Activated CD4-positive, alpha-beta T cell treated with anti-CD3 and anti-CD28 coated beads, Interleukin-2, amount 50 U/mL, for 4 hours (primary cell): Measurements from ENCODE around the gene WNT11.
A peak's percentile ranks its signal among the peaks of the same experiment; 100 is the strongest.

ENCODE experiments used
- DNase-seq, 2 experiments: peaks; one replicate each; pipeline ENCODE4 v3.0.0-alpha.2; 2020

WNT11 gene

DNA sequence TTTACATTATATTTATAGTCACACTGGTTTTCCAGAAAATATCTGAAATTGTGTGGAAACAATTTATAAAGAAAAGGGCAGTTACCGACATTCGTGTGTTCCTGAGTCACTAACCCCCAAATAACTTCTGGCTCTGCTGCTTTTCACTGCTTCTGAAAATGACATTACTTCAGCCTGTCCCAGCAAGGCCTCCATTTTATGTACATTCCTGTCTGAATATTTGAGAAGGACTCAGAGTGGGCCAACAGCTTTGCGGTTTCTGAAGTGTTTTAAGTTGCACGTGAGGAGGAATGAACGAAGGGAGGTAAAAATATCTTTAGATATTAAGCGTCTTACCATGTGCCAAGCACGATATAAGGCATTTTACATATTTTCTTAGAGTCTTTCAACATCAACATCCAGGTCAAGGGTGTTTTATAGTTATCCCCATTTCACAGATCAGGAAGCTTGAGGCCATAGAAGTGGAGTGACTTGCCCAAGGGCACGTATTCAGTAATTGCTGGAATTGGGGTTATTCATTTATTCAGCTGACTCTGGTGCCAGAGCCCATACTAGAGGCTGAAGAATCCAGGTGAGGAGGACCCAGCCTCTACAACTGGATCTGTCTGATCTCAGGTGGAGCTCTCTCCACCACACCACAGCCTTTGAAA, 30.8 kb upstream of the WNT11 start:
- no peak for DNase-seq

DNA sequence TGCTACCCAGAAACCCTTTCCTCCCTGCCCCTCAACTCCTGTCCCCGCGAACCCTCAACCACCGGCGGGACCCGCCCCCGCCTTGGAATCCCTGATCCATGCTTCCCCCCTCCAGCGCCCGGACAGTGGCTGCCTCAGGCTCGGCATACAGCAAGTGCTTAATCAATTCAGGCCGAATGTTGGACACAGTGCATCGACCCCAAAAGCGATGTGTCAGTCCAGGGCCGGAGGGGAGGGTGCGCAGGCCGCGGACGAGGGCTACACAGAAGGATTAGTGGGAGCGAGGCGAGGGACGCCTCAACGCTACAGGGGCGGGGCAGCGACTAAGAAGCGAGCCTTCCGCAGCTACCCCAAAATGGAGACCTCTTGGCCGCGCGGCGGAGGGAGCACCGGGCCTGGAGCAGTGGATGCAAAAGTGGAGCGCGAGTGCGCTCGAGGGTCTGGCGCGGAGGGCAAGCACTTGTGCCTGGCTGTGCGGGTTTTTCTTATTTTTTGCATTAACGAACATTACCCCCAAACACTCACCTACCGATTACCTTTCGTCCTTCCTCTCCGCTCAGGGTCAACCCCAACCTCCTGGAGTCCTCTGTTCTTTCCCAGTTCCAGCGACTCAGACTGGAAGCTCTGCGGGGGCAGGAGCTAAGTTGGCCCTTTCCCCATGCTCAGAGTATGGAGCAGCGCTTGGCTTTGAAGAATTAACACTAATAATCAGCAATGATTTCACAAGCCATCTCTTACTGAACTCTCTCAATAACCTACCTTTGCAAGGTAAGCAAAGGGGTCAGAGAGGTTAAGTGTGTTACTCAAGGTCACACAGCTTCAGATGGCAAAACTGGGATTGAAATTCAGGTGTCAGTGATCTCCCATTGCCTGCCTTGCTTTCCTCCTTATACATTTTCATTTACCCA, 30.0 kb upstream of the WNT11 start:
- peak in 1 of 2 experiments; percentile 9 for DNase-seq

DNA sequence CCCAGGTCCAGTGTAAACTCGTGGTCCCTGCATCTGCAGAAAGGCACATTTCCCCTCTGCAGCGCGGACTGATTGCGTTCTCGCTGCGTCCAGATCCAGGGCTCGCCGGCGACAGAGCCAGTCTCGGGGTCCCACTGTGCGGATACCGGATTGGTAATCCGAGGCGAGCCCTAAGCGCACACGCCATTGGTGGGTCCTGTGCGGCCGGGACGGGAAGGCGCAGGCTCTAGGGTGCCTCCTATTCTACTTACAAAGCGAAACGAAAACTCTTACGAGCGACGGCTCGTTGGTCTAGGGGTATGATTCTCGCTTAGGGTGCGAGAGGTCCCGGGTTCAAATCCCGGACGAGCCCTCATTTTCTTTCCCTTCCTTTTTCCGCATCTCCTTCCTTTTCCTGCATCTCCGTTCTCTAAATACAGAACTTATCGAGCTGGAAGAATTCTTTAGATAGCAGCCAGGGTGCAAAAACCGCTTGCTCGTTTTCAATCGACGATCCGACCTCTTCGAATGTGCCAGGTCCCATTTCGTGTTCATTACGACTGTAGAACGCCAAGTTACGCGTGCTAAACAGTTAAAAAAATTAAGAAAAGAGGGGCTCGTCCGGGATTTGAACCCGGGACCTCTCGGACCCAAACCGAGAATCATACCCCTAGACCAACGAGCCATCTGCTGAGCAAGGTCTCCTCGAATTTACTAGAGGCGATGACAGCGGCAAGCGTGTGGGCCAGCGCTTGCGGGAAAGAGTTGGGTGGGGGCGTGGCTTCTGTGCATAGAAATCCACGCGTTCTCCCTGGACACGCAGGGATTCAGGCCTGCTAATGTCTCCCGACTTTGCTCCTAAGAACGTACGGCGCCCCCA, 29.2 kb upstream of the WNT11 start:
- peak; percentile 88 to 92 for DNase-seq

DNA sequence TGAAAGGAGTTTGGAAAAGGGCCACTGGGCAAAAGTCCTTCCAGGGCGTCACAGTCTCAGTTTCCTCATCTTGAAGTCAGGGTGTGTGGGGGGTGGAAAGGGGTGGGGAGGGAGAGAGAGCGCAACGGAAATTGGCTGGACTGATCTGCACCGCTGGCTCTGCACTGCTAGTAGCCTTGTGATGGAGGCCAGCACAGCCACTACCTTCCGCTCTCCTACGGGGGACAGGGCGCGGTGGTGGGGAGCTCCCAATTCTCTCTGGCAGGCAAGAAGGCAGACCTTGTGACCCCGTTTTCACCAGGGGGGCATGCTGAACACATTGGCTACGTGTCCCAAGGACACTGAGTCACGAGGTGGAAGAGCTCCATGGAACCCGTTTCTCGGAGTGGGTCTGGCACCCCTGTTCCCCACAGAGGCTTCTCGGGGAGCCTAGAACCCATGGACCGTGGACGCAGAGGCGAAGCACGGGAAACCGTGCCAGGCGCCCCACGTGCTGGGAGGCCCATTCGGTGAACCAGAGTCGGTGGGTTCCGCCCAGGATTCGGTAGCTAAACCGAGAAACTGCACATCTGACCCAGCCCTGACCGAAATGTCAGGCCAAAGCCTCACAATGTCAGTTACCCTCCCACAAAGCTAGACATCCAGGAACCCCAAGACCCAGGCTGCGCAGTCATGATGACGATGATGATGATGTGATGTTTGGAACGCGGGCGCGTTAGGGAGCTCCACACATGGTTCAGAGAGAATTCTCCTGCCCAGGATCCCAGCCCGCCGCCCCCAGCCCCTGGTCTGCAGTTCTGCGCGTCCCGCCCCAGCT, 28.3 kb upstream of the WNT11 start:
- peak; percentile 17 to 19 for DNase-seq

DNA sequence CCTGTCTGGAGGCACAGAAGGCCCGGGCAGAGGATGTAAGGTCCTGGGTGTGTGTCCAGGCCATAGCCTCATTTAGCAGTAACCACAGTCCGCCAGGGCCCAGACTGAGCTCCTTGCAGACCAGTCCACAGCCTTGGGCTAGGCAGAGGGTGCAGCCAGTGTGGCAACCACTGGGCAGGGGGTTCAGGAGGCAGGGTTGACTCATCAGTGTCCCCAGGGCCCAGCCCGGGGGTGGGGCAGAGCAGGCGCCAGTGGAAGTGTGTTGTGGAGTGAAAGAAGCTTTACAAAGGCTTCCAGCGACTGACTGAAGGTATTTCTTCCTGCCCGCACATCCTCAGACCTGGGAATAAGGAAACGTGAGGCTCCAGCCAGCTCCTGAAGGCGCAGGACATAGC, 27.7 kb upstream of the WNT11 start:
- no peak for DNase-seq

DNA sequence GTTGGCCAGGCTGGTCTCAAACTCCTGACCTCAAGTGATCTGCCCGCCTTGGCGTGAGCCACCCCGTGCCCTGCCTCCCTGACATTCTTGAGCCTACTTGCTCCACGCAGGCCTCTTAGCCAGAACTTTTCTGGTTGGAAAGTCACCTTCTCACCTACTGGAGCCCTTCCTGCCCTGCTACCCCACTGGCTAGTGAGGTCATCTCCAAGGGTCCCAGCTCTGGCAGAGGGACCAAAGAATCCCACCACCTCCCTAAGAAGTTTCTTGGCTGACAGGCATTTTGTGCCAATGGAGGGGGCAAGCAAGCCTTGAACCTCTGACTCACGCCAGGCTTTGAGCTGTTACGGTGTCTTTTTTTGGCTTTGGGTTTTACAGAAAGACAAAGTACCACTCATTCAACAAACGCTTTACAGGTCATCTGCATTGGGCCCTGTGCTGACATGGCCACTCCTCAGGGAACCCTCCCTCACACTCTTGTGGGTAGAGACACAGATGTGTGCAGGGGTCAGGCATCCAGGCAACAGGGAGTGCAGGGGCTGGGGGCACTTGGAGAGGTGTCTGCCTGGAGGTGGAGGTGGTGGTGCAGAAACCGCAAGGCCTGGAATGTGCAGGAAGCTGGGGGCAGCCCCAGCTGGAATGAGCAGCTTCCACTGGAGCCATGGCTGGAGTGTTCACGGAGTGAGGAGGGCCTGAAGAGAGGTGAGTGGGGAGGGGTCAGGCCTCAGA, 27.1 kb upstream of the WNT11 start:
- DNase-seq = no peak

DNA sequence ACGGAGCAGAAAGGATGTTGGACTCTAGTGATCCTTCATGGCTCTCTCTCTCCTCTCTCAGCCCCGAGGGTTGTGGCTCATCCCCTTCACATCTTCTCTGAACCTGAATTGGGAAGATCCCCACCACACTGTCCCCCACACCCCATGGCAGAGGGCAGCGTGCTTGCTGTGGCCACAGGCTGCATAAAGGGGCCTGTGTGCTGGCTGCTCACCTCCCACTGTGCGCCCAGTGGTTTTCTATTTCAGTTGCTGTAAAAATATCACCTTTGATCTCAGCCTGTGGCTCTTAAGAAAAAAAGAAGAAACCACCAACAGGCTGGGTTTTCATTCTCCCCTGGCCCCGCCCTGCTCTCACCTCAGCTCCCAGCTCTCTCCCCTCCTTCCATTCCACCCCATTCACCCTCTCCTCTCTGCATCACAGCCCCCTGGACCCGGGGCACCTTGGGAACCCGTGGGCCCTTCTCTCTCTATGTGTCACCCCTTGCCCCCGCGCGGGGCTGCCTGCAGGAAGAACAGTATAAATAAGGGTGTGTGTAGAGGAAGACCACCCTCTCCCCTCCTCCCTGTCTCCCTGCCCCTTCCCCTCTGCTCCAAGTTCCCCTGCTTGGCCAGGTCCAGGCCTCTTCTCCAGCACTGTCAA, 25.8 kb upstream of the WNT11 start:
- DNase-seq = no peak

DNA sequence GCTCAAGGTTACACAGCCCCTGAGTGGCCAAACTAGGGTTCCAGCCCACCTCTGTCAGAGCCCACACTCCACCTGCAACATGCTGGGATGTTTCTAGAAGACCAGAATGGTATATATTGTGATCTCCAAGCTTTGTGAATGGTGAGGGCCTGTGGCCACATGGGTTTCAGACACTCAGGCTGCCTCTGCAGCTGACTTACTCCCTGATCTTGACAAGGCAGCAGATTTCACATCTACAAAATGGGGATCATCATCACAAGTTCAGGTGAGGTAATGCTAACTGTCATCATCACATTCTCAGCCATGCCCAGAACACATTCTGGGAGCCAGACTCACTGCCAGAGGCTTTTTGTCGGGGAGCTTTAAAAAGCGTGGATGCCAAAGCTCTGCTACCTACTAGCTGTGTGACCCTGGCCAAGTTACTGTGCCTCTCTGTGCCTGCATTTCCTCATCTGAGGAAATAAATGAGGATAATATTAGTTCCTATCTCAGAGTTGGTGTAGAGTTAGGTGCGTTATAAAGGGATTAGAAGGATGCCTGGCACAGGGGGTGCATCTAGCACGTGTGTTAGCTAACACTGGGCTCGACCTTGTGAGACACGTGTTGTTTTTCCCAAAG, 24.9 kb upstream of the WNT11 start:
- DNase-seq = no peak

DNA sequence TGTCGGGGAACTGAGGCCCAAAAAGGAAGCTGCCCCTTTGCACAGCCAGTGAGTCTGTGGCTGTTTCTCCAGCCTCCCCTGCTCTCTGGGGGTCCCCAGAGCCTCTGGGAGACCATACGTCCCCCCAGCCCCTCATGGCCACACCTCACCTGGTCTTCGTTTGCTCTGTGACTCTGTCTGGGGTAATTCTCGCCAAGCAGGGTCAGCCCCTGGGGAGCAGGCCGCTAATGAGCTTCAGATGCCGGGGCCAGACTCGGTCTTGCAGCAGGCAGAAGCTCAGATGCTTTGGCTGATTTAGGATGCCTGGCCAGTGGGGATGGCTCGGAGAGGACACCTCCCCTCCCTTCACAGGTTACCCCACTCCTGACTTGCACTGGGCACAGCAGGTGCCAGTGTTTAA, 24.1 kb upstream of the WNT11 start:
- DNase-seq = no peak

DNA sequence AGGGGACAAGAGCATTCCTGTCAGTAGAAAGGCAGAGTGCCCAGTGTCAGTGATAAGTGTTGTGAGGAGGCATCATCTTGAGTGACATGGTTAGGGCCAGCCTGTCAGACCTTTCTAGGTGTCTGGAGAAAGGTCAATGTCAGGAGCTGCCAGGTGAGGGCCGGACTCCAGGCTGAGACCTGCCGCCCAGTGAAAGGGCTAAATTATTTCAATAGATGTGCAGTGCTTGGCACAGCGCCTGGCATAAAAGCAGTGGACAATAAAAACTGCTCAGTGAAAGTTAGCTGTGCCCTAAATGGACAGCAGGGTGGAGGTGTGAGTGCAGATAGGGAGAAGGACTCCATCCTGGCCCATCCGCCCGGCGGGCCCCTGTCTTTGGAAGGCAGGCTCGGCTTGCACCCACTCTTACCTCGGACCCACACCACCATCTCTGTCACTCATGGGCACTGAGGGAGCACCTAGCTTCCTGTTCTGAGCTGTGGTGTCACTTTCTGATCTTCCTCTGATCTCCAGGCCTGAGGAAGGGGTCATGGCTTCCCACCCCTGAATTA, 23.5 kb upstream of the WNT11 start:
- no peak for DNase-seq

DNA sequence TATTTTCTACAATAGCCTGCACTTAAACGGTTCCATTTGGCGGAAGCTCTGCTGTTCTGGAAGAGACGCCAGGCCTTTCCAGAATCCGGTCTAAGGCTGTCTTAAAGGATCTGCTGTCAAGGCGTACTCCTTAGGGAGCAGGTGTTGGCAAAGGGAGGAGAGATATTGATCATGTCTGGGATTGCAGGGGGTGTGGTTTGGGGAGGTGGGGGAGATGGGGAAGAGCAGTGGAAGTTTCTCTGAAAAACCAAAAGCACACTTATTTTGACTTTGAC, 22.5 kb upstream of the WNT11 start:
- DNase-seq = no peak

DNA sequence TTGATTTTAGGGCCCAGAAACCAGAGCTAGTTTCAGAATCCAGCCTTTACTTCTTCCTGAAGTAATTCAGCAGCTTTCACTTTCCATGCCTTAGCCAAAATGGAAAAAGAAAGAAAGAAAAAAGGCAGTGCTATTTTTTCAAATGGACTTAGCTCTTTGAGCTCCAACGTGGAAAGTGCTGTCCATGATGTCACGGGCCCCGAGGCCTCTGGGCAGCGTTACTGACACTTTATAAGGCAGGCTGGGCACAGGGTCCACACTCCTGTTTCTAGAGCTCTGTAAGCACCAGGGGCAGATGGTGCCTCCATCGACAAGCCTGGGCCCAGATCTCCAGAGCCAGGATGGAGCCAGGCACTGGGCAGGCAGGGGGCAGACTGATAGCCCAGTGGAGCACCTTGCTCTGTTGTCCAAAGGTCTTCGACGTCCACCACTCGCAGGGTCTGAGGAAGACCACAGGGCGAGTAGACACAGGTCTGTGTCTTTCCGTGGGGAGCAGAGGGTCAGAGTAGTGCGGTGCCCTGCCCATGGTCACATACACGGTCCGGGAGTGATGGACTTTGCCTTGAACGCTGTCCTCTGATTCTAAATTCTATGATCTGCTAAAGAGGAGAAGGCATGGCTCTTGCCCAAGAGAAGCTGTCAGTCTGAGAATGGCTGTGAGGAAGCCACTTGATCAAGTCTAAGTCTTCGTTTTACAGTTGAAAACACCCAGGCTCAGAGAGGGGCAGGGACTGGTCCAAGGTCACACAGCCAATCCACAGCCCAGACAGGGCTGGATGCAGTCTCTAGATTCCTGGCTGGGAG, 22.0 kb upstream of the WNT11 start:
- no peak for DNase-seq

DNA sequence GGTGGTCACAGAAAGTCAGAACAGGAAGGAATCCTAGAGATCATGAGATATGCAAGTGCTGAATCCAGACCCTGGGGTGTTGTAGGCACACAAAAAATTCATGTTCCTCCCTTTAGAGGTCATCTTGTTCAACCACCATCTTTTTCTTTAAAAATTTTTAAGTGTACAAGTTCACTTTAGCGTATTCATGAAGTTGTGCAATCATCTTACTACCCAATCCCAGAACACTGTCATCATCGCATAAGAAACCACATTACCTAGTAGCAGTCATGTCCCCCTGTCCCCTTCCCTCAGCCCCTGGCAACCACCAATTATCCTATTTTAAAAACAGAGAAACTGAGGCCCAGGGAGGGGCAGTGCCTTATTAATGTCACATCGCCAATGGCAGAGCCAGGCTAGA, 20.3 kb upstream of the WNT11 start:
- DNase-seq = no peak

DNA sequence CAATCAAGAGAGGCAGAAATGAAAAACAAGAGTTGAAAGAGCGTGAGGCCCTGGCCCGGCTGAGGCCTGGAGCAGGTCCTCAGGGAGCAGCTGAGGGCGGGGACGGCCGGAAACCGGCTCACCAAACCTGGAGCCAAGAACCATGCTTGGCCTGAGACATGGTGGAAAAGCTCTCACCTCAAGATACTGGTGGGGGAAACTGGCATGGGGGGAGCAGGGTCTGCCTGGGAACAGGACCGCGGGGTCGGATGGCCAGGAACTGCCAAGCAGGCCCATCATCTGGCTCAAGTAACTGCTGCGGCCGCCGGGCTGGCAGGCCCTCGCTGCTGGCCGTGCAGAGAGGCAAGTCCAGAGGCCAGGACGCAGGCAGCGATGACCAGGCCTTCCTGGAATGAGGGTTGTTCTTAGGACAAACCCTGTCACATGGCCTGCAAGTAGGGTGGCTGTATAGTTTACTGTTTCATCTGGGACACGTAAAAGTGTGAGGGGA, 18.9 kb upstream of the WNT11 start:
- no peak for DNase-seq

DNA sequence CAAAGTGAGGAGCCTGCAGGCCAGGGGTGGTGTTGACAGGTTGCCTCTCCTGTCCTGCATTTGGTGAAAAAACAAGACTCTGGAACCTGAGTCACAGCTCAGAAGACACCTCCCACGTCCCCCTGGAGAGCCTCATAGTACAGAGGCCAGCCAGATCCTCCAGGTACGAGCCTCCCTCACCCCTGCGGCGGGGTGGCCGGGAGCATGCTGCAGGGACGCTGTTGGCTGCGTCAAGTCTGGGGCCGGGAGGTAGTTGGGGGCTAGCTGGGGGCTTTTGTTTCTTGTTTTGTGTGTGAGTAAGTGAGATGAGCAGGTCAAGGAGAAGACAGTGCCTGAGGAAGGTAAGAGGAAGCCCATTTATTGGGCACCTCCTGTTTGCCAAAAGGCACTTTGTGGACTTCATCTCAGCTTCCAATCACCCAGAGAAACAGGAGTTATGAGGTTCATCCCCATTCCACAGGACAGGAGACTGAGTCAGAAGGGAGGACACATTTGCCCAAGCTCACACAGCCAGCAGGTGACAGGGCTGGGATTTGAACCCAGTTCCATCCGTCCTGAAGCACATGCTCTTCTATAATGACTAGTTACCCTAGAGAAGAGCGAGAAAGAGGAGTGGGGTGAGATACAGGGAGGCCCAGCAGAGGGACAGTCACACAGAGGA, 18.3 kb upstream of the WNT11 start:
- DNase-seq = no peak

DNA sequence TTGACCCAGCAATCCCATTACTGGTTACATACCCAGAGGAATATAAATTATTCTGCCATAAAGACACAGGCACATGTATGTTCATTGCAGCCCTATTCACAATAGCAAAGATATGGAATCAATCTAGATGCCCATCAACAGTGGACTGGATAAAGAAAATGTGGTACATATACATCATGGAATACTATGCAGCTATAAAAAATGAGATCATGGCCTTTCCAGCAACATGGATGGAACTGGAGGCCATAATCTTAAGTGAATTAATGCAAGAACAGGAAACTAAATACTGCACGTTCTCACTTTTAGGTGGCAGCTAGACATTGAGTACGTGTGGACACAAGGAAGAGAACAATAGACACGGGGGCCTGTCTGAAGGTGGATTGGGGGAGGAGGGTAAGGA, 15.1 kb upstream of the WNT11 start:
- no peak for DNase-seq

DNA sequence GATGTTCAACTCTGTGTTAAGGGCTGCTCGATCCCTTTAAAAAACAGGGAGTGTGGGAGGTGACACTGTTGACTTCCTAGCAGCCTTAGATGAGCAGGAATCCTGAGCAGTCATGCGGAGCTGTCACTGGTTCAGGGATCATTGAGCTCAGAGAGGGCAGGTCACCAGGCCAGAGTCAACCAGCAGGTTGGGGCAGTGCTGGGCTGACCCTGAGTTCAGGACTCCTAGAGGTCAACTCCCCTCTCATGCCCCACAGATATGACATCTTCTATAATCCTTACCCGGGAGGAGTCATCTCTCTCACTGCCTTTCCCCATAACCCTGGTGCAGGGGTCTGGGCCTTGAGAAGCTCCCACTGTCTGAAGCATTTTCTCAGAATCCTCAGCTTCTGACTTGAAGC, 12.9 kb upstream of the WNT11 start:
- no peak for DNase-seq

DNA sequence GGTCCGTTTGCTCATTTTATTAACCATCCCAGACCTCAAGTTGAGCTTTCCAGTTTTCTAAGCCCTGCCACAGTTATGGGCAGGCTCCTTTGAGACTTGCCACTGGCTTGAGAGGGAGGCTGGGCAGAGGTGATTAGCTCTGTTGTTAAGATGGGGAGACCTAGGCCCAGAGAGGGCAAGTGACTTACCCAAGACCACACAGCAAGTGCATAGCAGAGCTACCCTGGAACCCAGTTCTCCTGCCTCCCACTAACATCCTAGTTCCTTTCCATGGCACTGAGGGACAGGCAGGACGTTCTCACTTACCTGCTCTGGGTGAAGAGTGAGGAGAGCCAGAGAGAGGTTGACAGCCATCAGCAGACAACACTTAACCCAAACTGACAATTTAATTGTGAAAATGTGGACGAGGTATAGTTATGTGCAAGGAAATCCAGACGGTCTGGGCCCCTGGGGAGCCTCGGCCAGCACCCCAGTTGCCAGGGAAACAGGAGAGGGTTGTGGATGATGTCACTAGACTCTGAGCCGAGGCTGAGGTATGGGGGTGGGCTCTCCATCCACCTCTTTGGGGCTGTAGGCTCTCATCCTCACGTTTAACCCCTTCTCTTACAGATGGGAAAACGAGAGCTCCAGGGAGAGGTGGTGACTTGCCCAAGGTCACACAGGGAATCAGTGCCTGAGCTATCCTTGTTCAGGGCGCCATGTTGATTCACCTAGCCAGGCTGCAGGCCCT, 12.3 kb upstream of the WNT11 start:
- DNase-seq = no peak
